Keratinocyte (primary cell): ENCODE data around the gene GP9. TPM values are rescaled to one million over a fixed set of nuclear protein-coding genes. Genes with fewer than 3 reads are reported as not detected.

Experiments used
- DNase-seq: peaks from one replicate; pipeline ENCODE4 v3.0.0-alpha.2; 2011; ENCODE audit warnings: low read depth, missing footprints, low spot score
- FAIRE-seq: peaks from 2 replicates; lab custom pipeline; 2011; peaks lifted over from hg19 to GRCh38; lab: Jason Lieb, UNC
- H2AFZ ChIP-seq: 2 replicates; pipeline ENCODE4 v1.6.0; 2012; ENCODE audit warnings: low read length, control low read depth, inconsistent platforms; ENCODE audit not compliant: control insufficient read depth
- H3K27ac ChIP-seq: 2 replicates; pipeline ENCODE4 v1.5.1; 2011; ENCODE audit warnings: low read length; ENCODE audit not compliant: control insufficient read depth, insufficient read depth
- H3K27me3 ChIP-seq: 3 replicates; pipeline ENCODE4 v1.6.0; 2011; ENCODE audit warnings: low read length; ENCODE audit not compliant: control insufficient read depth, insufficient read depth; ENCODE audit errors: extremely low read depth
- H3K36me3 ChIP-seq, 2 experiments: 2 replicates in 1 of 2; 3 replicates in 1 of 2; pipeline ENCODE4 v1.5.1; 2011; ENCODE audit warnings: low read length in 2 of 2, mild to moderate bottlenecking in 1 of 2; ENCODE audit not compliant: control insufficient read depth in 2 of 2, insufficient read depth in 2 of 2; ENCODE audit errors: extremely low read depth in 1 of 2
- H3K4me1 ChIP-seq: 3 replicates; pipeline ENCODE4 v1.5.1; 2011; ENCODE audit warnings: low read length; ENCODE audit not compliant: control insufficient read depth, insufficient read depth; ENCODE audit errors: extremely low read depth
- H3K4me2 ChIP-seq: 3 replicates; pipeline ENCODE4 v1.6.0; 2011; ENCODE audit warnings: low read depth, low read length; ENCODE audit not compliant: control insufficient read depth, insufficient read depth; ENCODE audit errors: extremely low read depth
- H3K4me3 ChIP-seq, 3 experiments: fragments of 200-600 bp in 1 of 3; sonication (generic) in 1 of 3; 2 replicates in 2 of 3; 3 replicates in 1 of 3; pipeline ENCODE4 v1.5.1; 2011 to 2016; ENCODE audit warnings: low read length in 3 of 3, mild to moderate bottlenecking in 3 of 3, control low read depth in 2 of 3, inconsistent platforms in 1 of 3, low read depth in 1 of 3, mixed read lengths in 1 of 3, mixed run types in 1 of 3, moderate library complexity in 1 of 3; ENCODE audit not compliant: control insufficient read depth in 2 of 3, insufficient read depth in 2 of 3; ENCODE audit errors: extremely low read depth in 1 of 3
- H3K79me2 ChIP-seq: 2 replicates; pipeline ENCODE4 v1.6.0; 2012; ENCODE audit warnings: low read length; ENCODE audit not compliant: control insufficient read depth, insufficient read depth
- H3K9ac ChIP-seq: 3 replicates; pipeline ENCODE4 v1.6.0; 2011; ENCODE audit warnings: low read length; ENCODE audit not compliant: control insufficient read depth, insufficient read depth; ENCODE audit errors: extremely low read depth
- H3K9me1 ChIP-seq: 3 replicates; pipeline ENCODE4 v1.6.0; 2011; ENCODE audit warnings: low read length; ENCODE audit not compliant: control insufficient read depth, insufficient read depth; ENCODE audit errors: extremely low read depth
- H3K9me3 ChIP-seq: 2 replicates; pipeline ENCODE4 v1.5.1; 2012; ENCODE audit warnings: low read depth, low read length; ENCODE audit not compliant: control insufficient read depth
- H4K20me1 ChIP-seq: 3 replicates; pipeline ENCODE4 v1.6.0; 2011; ENCODE audit warnings: low read length; ENCODE audit not compliant: control insufficient read depth, insufficient read depth; ENCODE audit errors: extremely low read depth
- EZH2 ChIP-seq: IDR thresholded peaks from one replicate; pipeline ENCODE4 v1.6.1; 2012; ENCODE audit warnings: inconsistent platforms, mild to moderate bottlenecking, low read length, moderate library complexity
- dilution Hi-C: fragments of 300-500 bp; cut with MboI; formaldehyde crosslinking; loops from one replicate; pipeline ENCODE4 v1.7.0; 2020; ENCODE audit warnings: low sequenced_read_pairs; ENCODE audit not compliant: extremely low pct_ligation_motif_present
- polyA plus RNA-seq, 5 experiments: library from polyadenylated mRNA; depleted of rRNA in 3 of 5; stranded (reverse) in 3 of 5; stranded (forward) in 1 of 5; unstranded in 1 of 5; fragments of >200 nt; gene quantifications; 1 replicate in 1 of 5; 2 replicates in 3 of 5; 3 replicates in 1 of 5; pipeline versions ENCODE4 v1.2.1 to v1.2.3, GENCODE V29; 2011 to 2012; ENCODE audit warnings: missing spikeins in 2 of 5, low read depth in 1 of 5, low replicate concordance in 1 of 5
- TF ChIP-seq, protein P1 (sequence below), 3 experiments: IDR thresholded peaks in 1 of 3; conservative IDR thresholded peaks in 1 of 3; optimal IDR thresholded peaks in 1 of 3; 2 replicates in 2 of 3; 3 replicates in 1 of 3; pipeline versions ENCODE3 to v1.5.1; 2011; ENCODE audit warnings: low read length in 3 of 3, mild to moderate bottlenecking in 3 of 3, moderate library complexity in 2 of 3, control low read depth in 1 of 3, inconsistent platforms in 1 of 3; ENCODE audit not compliant: insufficient read depth in 2 of 3; ENCODE audit errors: extremely low read depth in 1 of 3

The GP9 gene
- polyA plus RNA-seq, 1 donor (not counting 4 experiments of a cell fraction or from before 2014, with no cell fraction given) = not detected

DNA sequence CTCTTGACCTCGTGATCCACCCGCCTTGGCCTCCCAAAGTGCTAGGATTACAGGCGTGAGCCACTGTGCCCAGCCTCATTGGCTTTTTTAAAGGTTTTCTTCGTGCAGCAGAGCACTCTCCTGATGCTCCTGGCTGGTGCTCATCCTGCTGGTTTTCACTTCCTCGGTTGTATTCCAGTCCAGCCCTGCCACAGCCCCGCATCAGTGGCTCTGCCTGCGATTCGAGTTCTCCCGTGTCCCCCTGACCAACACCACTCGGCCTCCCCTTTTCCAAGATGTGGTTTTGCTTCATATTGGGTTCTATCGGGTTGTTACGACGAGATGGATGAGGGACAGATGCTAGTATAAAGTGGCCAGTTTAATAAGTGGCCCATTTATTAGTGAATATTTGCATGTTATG lies 31.7 kb upstream of the GP9 start:
- H3K79me2 ChIP-seq = no peaks in the 10 kb centered on the region
- H3K9ac ChIP-seq = no peak overlapping the region
- no peaks in the 10 kb centered on the region for H3K9me3 ChIP-seq
- H3K27ac ChIP-seq = no peak overlapping the region
- peaks cover 2% of the 10 kb centered on the region for H3K4me1 ChIP-seq
- no peak overlapping the region for H3K4me2 ChIP-seq
- dilution Hi-C loops = no loop called here
- no peaks in the 10 kb centered on the region for H4K20me1 ChIP-seq
- peaks cover 6% of the 10 kb centered on the region for H3K27me3 ChIP-seq
- FAIRE-seq = no peak
- no peaks in the 10 kb centered on the region for H3K36me3 ChIP-seq
- TF ChIP-seq, protein P1, sequence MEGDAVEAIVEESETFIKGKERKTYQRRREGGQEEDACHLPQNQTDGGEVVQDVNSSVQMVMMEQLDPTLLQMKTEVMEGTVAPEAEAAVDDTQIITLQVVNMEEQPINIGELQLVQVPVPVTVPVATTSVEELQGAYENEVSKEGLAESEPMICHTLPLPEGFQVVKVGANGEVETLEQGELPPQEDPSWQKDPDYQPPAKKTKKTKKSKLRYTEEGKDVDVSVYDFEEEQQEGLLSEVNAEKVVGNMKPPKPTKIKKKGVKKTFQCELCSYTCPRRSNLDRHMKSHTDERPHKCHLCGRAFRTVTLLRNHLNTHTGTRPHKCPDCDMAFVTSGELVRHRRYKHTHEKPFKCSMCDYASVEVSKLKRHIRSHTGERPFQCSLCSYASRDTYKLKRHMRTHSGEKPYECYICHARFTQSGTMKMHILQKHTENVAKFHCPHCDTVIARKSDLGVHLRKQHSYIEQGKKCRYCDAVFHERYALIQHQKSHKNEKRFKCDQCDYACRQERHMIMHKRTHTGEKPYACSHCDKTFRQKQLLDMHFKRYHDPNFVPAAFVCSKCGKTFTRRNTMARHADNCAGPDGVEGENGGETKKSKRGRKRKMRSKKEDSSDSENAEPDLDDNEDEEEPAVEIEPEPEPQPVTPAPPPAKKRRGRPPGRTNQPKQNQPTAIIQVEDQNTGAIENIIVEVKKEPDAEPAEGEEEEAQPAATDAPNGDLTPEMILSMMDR (optimal IDR thresholded peaks at IDR 0.05 in 1 of 3, IDR thresholded peaks at IDR 0.05 in 1 of 3, conservative IDR thresholded peaks at IDR 0.05 in 1 of 3; ENCODE audit: extremely low read depth in 1 of 3, insufficient read depth in 2 of 3, low read length in 3 of 3) = no peak
- TF ChIP-seq EZH2 = no peak
- H3K9me1 ChIP-seq = no peaks in the 10 kb centered on the region
- DNase-seq = no peak
- H2AFZ ChIP-seq = no peak overlapping the region
- no peak overlapping the region for H3K4me3 ChIP-seq

DNA sequence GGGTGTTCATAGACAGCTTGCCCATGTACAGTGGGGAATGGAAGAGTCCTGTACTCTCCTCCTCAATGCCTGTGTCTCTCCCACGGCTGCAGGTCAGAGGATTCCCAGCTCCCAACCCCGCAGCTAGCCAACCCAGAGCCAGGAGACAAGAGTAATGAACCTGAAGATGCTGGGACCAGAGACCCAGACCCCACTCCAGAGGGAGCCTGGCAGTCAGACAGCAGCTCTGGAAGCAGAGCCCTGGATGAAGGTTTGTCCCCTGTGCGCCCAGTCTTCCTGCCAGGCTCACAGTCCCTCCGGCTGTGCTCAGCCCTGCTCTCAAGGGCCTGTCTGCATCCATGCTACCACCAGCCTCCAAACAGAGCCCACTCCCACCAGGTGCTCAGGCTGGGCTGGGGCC lies 30.0 kb upstream of the GP9 start:
- Histone ChIP-seq H3K9ac (no peak overlapping the region), H3K27ac (no peak overlapping the region), H3K79me2 (no peaks in the 10 kb centered on the region), H3K4me3 (no peak overlapping the region), H3K9me3 (no peaks in the 10 kb centered on the region), H3K27me3 (peaks cover 6% of the 10 kb centered on the region), H3K36me3 (no peaks in the 10 kb centered on the region), H3K9me1 (no peaks in the 10 kb centered on the region), H2AFZ (no peak overlapping the region), H3K4me2 (no peak overlapping the region), H4K20me1 (no peaks in the 10 kb centered on the region), H3K4me1 (peaks cover 2% of the 10 kb centered on the region)
- dilution Hi-C loops = no loop called here
- TF ChIP-seq EZH2 = no peak
- TF ChIP-seq, protein P1 (optimal IDR thresholded peaks at IDR 0.05 in 1 of 3, IDR thresholded peaks at IDR 0.05 in 1 of 3, conservative IDR thresholded peaks at IDR 0.05 in 1 of 3; ENCODE audit: extremely low read depth in 1 of 3, insufficient read depth in 2 of 3, low read length in 3 of 3) = no peak
- DNase-seq (no peak), FAIRE-seq (no peak)
